SIG-M5 treated with dmso at 0.1 percent for 504 hours (cell line): ENCODE data around the gene PRICKLE1.

ENCODE experiments used
- DNase-seq: peaks from one replicate; lab custom pipeline; 2025; ENCODE audit not compliant: unreplicated experiment; lab: John Stamatoyannopoulos, UW

Gene PRICKLE1

DNA sequence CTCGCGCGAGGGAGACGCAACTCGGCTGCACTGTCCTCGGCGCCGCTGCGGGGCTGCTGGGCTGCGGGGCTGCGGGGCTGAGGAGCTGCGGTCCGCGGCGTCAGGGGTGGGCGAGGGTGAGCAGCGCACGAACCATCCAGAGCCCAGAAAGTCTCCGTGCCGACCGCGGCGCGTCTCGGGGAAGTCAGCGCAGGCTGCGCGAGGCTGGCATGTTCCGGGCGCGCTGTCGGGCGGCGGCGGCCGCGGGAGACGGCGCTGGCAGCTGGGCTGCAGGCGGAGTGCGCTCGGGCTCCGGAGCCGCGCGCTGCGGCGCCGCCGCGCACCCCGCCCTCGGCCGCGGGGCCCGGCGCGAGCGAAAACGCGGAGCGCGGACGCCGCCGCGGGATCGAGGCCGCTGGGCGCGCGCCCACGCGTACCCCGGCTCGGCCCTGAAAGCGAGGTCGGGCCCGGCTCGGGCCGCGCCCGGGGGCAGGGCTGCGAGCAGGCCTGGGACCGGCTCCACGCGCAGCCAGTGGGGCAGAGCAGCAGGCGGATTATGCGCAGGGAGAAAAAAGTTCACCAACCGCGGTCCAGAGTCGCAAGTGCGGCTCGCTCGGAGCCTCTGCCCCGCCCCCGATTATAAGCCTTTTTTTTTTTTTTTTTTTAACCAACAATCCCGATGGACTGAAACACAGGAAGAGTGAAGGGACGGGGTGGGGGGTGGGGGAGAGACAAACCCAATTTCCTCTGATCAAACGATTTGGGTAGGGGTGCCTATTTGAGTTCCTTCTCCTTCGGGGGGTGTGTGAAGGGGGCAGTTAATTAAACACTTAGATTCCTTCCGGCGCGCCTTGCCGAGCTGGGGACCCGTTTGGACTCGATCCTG is at the start of gene PRICKLE1:
Gene PRICKLE1 (minus strand): TSS at position 282 of the 865 bp plus-strand sequence. CDS start 117,230 bp downstream, outside the sequence.
- peak; percentile 31 for DNase-seq

DNA sequence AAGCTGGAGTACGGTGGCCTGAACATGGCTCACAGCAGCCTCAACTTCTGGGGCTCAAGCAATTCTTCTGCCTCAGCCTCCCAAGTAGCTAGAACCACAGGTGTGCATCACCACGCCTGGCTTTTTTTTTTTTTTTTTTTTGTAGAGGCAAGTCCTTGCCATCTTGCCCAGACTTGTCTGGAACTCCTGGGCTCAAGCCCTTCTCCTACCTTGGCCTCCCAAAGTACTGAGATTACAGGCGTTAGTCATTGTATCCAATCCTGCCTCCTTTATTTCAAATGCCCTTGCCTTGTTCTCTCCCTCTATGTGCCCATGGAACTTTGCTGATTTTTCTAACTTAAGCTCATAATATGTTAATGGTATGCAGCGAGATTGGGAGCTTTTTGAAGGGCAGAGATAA is 49.2 kb upstream of the PRICKLE1 start:
- no peak for DNase-seq

DNA sequence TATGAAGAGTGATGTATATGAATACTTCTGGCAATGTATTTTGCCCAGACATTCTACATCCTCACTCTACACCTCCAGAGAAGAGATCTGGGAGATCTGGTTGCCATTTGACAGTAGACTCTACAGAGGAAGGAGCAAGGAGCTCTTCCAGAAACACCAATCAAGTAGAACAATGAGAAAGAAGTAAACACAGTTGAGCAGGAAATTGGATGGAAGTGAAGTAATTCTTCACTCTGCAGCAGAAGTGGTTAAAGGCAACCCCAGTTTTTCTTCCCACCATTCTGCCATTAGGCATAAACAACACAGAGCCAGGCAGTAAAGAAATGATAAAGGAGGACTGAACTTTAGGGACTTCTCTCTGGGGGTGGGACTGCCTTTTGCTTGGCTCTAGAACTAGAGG is 48.5 kb upstream of the PRICKLE1 start:
- no peak for DNase-seq

DNA sequence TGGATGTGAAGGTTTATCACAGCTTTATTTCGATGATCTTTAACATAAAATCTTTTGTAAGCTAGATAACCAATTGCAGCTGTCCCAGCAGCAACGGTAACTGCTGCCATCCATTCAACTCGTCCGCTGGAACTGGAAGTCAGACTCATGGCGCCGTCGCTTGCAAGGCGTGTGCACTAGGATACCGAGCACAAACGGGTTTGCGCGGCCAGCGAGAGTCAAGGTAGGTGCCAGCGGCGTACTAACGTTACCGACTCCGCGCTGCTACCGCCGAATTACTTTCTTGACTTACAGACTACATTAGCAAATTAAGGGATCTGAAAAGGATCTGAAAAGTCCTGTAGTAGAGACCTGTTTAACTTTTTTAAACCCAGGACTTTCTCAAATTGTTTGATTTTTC is 47.4 kb upstream of the PRICKLE1 start:
- DNase-seq, result no peak

DNA sequence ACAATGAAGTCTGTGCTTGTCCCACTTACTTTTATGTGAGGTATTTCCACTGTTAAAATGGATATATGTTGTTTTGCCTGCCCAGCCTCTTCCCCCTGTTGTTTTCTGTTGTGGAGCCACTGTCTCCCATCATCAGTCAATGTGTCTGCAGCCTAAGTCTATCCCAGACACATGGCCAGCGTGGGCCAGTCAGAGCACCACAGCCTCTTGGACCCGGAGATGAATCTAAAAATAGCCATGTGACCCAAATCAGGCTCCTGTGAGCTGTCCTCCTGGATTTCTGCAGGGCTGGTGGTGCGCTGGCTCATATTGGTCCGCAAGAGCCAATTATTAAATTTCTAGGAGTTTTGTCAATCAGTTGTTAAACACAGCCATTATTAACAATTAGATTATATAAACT is 44.0 kb upstream of the PRICKLE1 start:
- no peak for DNase-seq

DNA sequence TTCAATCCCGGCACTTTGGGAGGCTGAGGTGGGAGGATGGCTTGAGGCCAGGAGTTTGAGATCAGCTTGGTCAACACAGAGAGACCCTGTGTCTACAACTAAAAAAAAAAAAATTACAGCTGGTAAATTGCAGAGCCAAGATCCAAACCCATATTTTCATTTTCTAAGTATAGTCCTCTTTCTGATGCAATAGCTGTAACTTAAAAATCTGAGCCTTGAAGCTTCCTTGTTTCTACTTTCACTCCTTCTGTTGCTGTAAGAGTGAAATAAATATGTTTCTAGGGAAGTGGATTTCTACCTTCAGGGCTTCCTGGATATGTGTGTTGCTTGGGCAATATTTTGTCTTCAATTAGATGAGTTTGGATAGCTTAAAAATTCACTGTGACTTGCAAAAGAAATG is 42.0 kb upstream of the PRICKLE1 start:
- DNase-seq, result peak; percentile 98

DNA sequence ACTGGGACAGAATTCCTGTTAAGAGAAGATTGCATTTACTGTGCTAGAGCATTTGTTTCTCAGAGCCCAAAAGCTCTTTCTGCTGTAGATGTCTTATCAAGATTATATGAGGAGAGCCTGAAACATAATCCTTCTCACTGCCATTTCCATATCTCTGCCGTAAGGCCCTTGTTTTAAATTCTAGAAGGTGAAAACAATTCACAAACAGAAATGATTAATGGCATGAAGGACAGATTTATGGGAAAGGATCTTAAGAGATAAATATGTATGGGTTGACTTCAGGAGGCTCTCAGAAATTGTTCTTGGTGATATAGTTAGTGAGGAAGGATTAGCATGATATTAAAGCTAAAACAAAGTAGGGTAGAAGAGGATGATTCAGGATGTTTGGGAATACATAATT is 40.8 kb upstream of the PRICKLE1 start:
- no peak for DNase-seq

DNA sequence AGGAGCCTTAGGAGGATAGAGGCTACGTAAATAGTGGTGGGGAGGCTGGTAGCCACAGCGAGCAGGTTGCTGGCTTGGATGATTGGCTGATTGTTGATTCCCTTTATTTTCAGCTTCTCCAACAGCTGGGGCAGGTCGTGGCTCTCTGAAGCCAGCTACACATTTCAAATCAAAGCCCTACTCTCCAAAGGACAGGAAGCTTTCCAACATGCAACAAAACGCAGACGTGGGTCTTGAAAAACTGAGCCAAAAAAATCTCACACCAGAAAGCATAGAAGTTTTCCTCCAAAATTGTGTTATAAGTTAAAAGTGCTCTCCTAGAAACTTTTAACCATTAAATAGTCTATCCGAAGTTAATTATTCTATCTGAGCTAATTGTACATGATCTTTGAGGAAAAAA is 37.6 kb upstream of the PRICKLE1 start:
- DNase-seq, result no peak

DNA sequence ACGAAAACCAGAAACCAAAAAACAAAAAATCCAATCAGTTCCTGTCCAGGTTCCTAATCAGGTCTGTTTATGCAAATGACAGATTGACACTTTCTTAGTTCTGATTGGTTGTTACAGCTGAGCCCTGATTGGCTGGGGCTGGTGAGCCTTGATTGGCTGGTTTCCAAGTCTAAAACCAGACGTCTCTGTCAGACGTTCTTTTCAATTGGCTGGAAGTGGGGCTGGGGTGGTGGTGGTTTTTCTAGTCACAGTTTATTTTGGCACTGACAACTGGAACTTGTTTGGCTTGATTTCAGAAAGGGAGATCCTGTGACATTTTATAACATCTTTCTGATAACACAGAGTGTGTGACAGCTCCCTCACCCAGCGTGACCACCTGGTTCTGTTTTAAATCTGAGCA is 36.1 kb upstream of the PRICKLE1 start:
- DNase-seq, result no peak

DNA sequence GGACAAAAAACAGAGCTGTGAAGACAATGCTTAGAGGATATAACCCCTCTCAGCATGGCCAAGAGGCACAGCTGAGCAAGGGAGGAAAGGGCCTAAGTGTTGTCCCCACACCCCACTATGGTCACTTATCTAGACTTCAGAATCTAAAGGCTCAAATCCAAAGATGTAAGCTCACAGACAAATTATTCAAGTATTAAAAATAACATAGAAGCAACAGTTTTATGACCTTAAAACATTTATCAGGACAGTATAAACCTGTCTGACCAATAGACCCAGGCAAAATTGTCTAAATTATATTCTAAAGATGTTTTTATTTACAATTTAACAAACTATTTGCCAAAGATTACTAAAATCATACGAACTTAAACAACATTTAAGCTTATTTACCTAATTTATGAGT is 28.1 kb upstream of the PRICKLE1 start:
- DNase-seq, result no peak

DNA sequence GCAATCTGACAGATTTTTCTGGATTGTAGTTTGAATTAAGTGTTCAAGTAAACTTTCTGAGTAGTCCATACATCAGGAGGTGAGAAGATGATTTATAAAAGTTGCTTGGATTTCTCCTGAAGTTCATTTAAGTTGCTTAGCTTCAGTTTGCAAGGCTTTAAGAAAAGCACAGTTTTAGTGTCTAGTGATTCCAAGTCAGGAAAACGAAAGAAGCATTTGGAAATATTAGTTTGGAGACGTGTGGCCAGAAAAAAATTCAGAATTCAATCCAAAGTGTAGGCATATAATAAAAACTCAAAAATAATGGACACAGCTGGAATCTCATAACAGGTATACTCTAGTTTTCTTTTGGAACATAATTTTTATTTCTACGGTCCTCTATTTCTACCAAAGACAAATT is 25.5 kb upstream of the PRICKLE1 start:
- DNase-seq, result no peak

DNA sequence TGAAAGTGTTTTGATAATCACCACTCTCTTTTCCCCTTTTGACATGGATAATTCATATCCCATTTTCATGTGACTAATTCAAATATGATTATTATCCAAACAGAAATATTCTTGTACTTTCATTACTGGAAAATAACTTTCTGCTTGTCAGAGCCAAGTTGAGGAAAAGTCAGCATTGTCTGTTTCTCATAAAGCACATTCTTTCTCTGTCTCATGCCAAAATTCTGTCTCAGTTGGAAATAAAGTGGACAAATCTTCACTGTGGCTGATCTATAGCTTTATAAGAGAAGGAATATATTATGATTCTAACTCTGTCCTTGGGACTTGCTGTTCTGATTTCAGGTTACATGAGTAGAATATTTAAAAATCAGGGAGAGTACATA is 22.7 kb upstream of the PRICKLE1 start:
- DNase-seq, result no peak

DNA sequence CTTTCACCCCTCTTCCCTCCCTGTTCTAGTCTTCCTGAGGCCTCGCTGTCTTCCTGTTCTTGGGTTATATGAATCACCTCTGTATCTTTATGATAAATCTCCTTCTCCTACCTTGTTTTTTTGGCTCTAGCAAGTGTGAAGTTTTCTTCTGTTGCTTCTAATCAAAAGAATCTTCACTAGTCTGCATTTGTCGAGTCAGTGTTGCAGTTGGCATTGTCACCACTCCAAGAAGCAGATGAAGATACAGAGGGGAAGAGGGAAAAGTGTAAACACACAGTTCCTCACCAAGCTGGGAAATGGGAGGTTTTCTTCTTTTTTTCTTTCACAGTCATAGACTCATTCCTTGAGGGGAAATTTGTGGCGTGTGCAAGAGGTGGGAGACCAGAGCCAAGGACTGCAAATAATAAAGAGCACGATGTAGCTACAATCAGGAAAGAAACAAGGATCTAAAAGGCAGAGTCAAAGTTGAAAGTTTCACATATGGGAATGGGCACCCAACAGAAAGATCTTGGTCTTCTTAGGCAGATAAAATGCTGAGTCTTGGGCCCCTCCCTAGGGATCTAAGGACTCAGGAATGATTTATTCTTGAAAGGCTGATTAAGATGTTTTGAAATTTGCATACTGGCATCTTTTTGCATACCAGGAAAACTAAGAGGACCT is 22.2 kb upstream of the PRICKLE1 start:
- no peak for DNase-seq

DNA sequence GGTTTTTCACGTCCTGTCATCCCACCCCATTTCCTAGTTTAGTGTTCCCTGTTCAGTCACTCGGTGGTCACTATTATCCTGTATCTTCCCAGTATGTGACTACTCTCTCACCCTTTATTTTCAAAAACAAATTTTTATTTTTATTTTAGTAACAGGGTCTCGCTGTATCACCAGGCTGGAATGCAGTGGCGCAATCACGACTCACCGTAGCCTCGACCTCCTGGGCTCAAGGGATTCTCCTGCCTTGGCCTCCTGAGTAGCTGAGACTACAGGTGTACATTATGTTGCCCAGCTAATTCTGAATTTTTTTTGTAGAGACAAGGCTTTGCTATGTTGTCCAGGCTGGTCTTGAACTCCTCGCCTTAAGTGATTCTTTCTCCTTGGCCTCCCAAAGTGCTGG is 20.1 kb upstream of the PRICKLE1 start:
- DNase-seq, result no peak

DNA sequence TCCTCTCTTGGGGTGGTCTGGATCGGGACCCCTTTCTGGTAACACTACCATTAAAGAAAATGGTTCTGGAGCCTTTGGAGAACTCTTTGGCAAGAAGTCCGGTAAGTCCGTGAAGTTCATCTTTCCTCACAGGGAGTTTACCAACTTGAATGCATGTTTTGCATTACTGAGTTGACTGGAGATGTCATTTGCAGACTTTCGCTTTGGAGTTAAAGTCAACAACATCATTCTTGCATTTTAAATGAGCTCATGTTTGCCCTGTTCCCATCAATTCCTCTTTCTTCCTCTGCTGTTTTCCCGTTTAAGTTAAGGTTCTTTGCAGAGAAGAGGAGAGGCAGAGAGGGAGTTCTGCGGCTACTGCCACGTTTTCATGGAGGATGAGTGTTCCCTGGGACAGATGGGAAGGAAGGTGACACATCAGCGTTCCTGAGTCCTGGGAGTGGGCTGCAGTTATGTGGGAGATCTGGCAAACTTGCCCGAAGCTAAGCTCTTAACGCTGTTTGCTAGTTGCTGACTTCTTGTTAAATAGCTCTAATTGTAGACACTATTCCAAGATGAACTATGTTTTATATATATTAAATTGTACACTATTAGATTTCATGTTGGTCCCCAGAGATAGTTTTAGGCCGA is 18.8 kb upstream of the PRICKLE1 start:
- no peak for DNase-seq

DNA sequence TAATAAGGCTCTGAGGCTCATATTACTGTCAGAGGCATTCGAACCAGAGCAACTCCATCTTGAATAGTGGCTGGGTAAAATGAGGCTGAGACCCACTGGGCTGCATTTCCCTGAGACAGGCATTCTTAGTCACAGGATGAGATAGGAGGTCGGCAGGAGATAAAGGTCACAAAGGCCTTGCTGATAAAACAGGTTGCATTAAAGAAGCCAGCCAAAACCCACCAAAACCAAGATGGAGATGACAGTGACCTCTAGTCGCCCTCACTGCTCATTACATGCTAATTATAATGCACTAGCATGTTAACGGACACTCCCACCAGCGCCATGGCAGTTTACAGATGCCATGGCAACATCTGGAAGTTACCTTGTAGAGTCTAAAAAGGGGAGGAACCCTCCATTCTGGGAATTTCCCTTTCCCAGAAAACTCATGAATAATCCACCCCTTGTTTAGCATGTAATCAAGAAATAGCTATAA is 18.1 kb upstream of the PRICKLE1 start:
- DNase-seq, result no peak

DNA sequence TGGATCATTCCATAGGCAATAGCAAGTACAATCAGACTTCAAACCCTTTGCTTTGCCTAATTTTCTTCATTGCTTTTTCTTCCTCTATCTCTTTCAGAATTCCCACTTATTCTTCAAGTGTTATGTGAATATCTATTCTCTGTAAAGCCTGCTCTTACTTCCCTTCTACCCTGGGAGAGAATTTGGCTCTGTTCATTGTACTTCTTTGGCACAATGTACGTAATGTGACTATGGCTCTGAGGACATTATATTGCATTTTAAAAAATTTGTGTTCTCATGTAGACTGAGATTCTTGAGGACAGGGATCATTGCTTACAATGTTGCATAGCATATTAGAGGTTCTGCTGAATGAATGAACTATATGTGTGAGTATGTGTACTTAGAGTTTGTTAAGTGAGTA is 16.9 kb upstream of the PRICKLE1 start:
- no peak for DNase-seq

DNA sequence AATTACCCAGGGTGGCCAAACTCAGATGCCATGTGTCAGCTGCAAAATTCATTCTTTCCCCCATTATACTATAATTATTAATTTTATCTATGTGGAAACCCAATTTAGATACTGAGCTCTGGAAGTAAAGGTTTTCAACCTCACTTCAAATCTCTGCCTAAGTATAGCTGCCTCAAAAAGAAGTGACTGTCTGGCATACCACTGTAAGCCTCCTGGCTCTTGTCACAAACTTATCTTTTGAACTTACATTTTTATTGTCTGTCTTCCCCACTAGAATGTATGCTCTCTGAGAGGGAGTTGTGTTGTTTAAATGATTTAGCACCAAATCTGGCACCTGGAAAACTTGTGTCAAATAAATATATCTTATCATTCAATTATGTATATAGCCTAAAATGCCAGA is 16.1 kb upstream of the PRICKLE1 start:
- no peak for DNase-seq

DNA sequence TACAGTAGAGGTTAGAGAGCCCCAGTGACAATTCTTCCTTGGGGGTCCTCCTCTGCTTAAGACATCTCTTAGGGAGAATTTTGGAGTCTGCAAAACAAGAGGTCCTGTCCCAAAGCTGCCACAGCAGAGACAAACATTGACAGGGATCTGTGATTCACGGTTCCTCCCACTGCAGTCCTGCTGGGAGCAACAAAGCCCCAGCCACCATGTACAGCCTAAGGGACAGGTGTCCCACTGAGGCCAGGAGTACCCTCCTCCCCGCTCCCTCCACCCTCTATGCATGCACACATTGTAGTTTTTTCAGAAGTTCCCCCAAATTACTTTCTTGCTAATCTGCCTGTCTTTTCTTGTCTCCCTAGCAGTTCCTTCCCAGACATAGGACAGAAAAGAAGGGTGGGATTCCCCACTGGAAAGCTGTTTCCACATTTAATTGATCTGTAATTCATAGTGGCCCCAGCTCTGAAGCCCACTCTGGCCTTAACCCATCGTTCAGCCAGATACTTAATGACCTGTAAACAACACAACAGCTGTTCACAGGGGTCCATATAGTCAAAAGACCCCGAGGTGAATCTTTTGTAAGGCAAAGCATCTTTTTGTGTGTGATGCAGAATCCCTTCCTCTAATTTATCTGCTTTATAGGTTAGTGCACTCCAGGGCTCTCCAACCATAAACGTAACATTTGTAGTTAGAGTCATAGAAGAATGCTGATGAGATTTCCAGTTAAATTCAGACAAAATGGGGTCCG is 13.9 kb upstream of the PRICKLE1 start:
- no peak for DNase-seq

DNA sequence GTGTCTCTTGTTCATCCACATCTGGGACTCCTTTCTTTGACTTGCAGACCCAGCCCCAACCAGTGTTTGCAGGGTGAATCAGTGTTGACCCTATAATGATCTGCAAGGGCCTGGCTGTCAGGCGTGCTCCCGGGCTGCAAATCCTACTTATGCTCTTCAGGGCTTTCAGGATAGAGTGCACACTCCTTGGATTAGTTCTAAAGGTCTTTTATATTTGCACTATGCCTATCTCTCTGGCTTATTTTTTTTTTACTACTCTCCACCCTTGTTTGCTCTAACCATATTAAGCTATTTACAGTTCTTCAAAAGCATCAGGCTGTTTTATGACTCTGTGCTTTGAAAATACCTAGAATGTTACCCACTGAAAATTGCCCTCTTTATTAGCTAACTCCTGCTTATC is 4.3 kb upstream of the PRICKLE1 start:
- no peak for DNase-seq

DNA sequence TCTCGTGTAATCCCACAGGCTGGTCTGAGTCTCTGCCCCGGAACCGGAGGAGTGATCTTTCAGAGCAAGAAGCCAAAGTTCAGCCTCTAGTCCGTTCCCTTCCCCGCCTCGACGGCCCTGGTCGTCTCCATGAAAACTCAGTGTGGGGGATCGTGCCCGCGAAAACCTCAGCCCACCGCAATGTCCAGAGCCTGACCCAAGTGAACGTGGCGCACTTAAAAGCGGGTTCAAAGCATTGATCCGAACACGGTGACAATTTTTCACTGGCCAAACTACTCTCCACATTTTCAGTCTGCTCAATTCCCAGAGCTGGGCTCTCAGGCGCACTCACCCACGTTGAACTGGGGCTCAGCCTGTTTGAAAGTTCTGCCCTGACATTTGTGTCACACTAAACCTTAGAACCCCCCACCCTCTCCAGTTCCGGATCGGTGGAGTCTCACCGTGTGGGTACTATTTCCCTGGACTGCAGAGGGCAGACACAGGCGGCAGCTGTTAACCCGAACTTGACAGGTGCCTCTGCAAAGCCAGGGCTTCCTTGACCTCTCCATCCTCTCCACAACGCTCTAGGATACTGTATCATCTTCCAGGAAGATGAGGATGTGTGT is 886 bp upstream of the PRICKLE1 start:
- peak; percentile 38 for DNase-seq
